ENCODE data around the gene AP4S1.

The AP4S1 gene

GRCh38 chr14:31018057-31018645 lies 7.3 kb upstream of the AP4S1 start:
- H3K9ac ChIP-seq (ENCODE audit: low read length) = no peak overlapping the region

GRCh38 chr14:31020834-31021575 lies 4.4 kb upstream of the AP4S1 start:
- peaks cover 7% of the 10 kb centered on the region for H3K4me1 ChIP-seq (ENCODE audit: control insufficient read depth, insufficient read depth, low read length)
- H3K27me3 ChIP-seq (ENCODE audit: control insufficient read depth, insufficient read depth, low read length) = no peaks in the 10 kb centered on the region
- no peak overlapping the region for H3K27ac ChIP-seq (ENCODE audit: low read depth, low read length)
- peaks cover 2% of the 10 kb centered on the region for H3K36me3 ChIP-seq (ENCODE audit: control insufficient read depth, insufficient read depth, low read length)
- no peak overlapping the region for H3K9ac ChIP-seq (ENCODE audit: low read length)
- H3K4me3 ChIP-seq (ENCODE audit: low read length) = no peak overlapping the region

More at GRCh38 chr14:31018057-31018645, 7.3 kb upstream of the AP4S1 start:
- Histone ChIP-seq H3K4me1 (ENCODE audit: control insufficient read depth, insufficient read depth, low read length) (peaks cover 3% of the 10 kb centered on the region), H3K27ac (ENCODE audit: low read depth, low read length) (no peak overlapping the region), H3K4me3 (ENCODE audit: low read length) (no peak overlapping the region), H3K36me3 (ENCODE audit: control insufficient read depth, insufficient read depth, low read length) (peaks cover 2% of the 10 kb centered on the region), H3K27me3 (ENCODE audit: control insufficient read depth, insufficient read depth, low read length) (no peaks in the 10 kb centered on the region)

GRCh38 chr14:31021576-31021949 lies 3.9 kb upstream of the AP4S1 start:
- no peak overlapping the region for H3K9ac ChIP-seq (ENCODE audit: low read length)
- H3K36me3 ChIP-seq (ENCODE audit: control insufficient read depth, insufficient read depth, low read length) = peaks cover 2% of the 10 kb centered on the region
- no peaks in the 10 kb centered on the region for H3K27me3 ChIP-seq (ENCODE audit: control insufficient read depth, insufficient read depth, low read length)
- peaks cover 7% of the 10 kb centered on the region for H3K4me1 ChIP-seq (ENCODE audit: control insufficient read depth, insufficient read depth, low read length)
- no peak overlapping the region for H3K4me3 ChIP-seq (ENCODE audit: low read length)
- H3K27ac ChIP-seq (ENCODE audit: low read depth, low read length) = no peak overlapping the region

GRCh38 chr14:31022386-31022785 lies 3.1 kb upstream of the AP4S1 start:
- Histone ChIP-seq H3K36me3 (ENCODE audit: control insufficient read depth, insufficient read depth, low read length) (peaks cover 2% of the 10 kb centered on the region), H3K27me3 (ENCODE audit: control insufficient read depth, insufficient read depth, low read length) (no peaks in the 10 kb centered on the region), H3K27ac (ENCODE audit: low read depth, low read length) (no peak overlapping the region), H3K9ac (ENCODE audit: low read length) (no peak overlapping the region), H3K4me1 (ENCODE audit: control insufficient read depth, insufficient read depth, low read length) (peaks cover 7% of the 10 kb centered on the region), H3K4me3 (ENCODE audit: low read length) (no peak overlapping the region)

GRCh38 chr14:31024010-31024480 lies 1.4 kb upstream of the AP4S1 start:
- H3K4me3 ChIP-seq (ENCODE audit: low read length) = peak overlapping the region; percentile 5
- H3K9ac ChIP-seq (ENCODE audit: low read length) = no peak overlapping the region
- H3K27me3 ChIP-seq (ENCODE audit: control insufficient read depth, insufficient read depth, low read length) = no peaks in the 10 kb centered on the region
- H3K4me1 ChIP-seq (ENCODE audit: control insufficient read depth, insufficient read depth, low read length) = peaks cover 7% of the 10 kb centered on the region
- no peaks in the 10 kb centered on the region for H3K36me3 ChIP-seq (ENCODE audit: control insufficient read depth, insufficient read depth, low read length)
- no peak overlapping the region for H3K27ac ChIP-seq (ENCODE audit: low read depth, low read length)

- Histone ChIP-seq H3K27ac (ENCODE audit: low read depth, low read length) (peak overlapping the region; percentile 98), H3K4me1 (ENCODE audit: control insufficient read depth, insufficient read depth, low read length) (peaks cover 7% of the 10 kb centered on the region), H3K4me3 (ENCODE audit: low read length) (peak overlapping the region; percentile 73), H3K27me3 (ENCODE audit: control insufficient read depth, insufficient read depth, low read length) (no peaks in the 10 kb centered on the region), H3K9ac (ENCODE audit: low read length) (peak overlapping the region; percentile 88), H3K36me3 (ENCODE audit: control insufficient read depth, insufficient read depth, low read length) (no peaks in the 10 kb centered on the region)
Observed at GRCh38 chr14:31024577-31025366, 677 bp upstream of the AP4S1 start.

GRCh38 chr14:31026077-31026449 lies 614 bp downstream of the AP4S1 start, which contains the start of gene STRN3:
STRN3 (minus strand) TSS chr14:31026379; CDS start chr14:31026185, 194 bp downstream.
- H3K36me3 ChIP-seq (ENCODE audit: control insufficient read depth, insufficient read depth, low read length) = no peaks in the 10 kb centered on the region
- H3K27ac ChIP-seq (ENCODE audit: low read depth, low read length) = peak within 1 kb of the TSS; percentile 98
- H3K4me1 ChIP-seq (ENCODE audit: control insufficient read depth, insufficient read depth, low read length) = peaks cover 7% of the 10 kb centered on the region
- no peaks in the 10 kb centered on the region for H3K27me3 ChIP-seq (ENCODE audit: control insufficient read depth, insufficient read depth, low read length)
- H3K4me3 ChIP-seq (ENCODE audit: low read length) = peak within 1 kb of the TSS; percentile 73
- H3K9ac ChIP-seq (ENCODE audit: low read length) = peak within 1 kb of the TSS; percentile 88

GRCh38 chr14:31026450-31027235 lies 1.2 kb downstream of the AP4S1 start:
- H3K4me3 ChIP-seq (ENCODE audit: low read length) = peak overlapping the region; percentile 73
- H3K4me1 ChIP-seq (ENCODE audit: control insufficient read depth, insufficient read depth, low read length) = peaks cover 7% of the 10 kb centered on the region
- H3K27ac ChIP-seq (ENCODE audit: low read depth, low read length) = peak overlapping the region; percentile 98
- peak overlapping the region; percentile 82 for H3K9ac ChIP-seq (ENCODE audit: low read length)
- no peaks in the 10 kb centered on the region for H3K36me3 ChIP-seq (ENCODE audit: control insufficient read depth, insufficient read depth, low read length)
- no peaks in the 10 kb centered on the region for H3K27me3 ChIP-seq (ENCODE audit: control insufficient read depth, insufficient read depth, low read length)

- Histone ChIP-seq H3K4me3 (ENCODE audit: low read length) (no peak overlapping the region), H3K36me3 (ENCODE audit: control insufficient read depth, insufficient read depth, low read length) (no peaks in the 10 kb centered on the region), H3K9ac (ENCODE audit: low read length) (no peak overlapping the region), H3K27me3 (ENCODE audit: control insufficient read depth, insufficient read depth, low read length) (no peaks in the 10 kb centered on the region), H3K27ac (ENCODE audit: low read depth, low read length) (no peak overlapping the region), H3K4me1 (ENCODE audit: control insufficient read depth, insufficient read depth, low read length) (peaks cover 10% of the 10 kb centered on the region)
Observed at GRCh38 chr14:31027847-31028246, 2.4 kb downstream of the AP4S1 start.

- Histone ChIP-seq H3K27me3 (ENCODE audit: control insufficient read depth, insufficient read depth, low read length) (no peaks in the 10 kb centered on the region), H3K4me3 (ENCODE audit: low read length) (no peak overlapping the region), H3K9ac (ENCODE audit: low read length) (no peak overlapping the region), H3K36me3 (ENCODE audit: control insufficient read depth, insufficient read depth, low read length) (no peaks in the 10 kb centered on the region), H3K27ac (ENCODE audit: low read depth, low read length) (no peak overlapping the region), H3K4me1 (ENCODE audit: control insufficient read depth, insufficient read depth, low read length) (peaks cover 11% of the 10 kb centered on the region)
Observed at GRCh38 chr14:31029016-31029970, 3.8 kb downstream of the AP4S1 start.

GRCh38 chr14:31030469-31030868 lies 5.0 kb downstream of the AP4S1 start:
- Histone ChIP-seq H3K4me3 (ENCODE audit: low read length) (no peak overlapping the region), H3K27ac (ENCODE audit: low read depth, low read length) (no peak overlapping the region), H3K4me1 (ENCODE audit: control insufficient read depth, insufficient read depth, low read length) (peaks cover 11% of the 10 kb centered on the region), H3K27me3 (ENCODE audit: control insufficient read depth, insufficient read depth, low read length) (no peaks in the 10 kb centered on the region), H3K36me3 (ENCODE audit: control insufficient read depth, insufficient read depth, low read length) (no peaks in the 10 kb centered on the region), H3K9ac (ENCODE audit: low read length) (no peak overlapping the region)

Measured in rectal smooth muscle tissue (tissue), 1 donor.